ENCODE measurements around the gene COL4A6.

DNA sequence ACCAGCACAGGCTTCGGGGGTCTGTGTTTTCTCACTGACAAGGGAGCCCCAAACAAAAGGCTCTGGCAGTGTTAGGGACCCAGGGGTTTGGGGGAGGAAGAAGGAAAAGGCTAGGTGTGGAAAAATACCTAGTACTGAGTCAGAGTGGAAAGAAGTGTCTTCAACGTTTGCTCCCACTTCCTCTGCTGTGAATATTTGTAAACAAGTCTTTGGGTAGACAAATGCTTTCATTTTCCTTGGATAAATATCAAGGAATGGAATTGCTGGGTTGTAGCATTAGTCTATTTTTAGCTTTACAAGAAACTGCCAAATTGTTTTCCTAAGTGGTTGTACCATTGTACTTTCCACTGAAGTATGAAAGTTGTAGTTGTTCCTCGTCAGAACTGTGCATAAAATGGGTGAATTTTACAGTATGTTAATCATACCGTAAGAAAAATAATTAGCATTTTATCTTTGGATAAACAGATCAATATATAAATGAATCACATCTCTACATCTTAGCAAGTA lies 18.8 kb upstream of the COL4A6 start:
- TF ChIP-seq, protein P1, sequence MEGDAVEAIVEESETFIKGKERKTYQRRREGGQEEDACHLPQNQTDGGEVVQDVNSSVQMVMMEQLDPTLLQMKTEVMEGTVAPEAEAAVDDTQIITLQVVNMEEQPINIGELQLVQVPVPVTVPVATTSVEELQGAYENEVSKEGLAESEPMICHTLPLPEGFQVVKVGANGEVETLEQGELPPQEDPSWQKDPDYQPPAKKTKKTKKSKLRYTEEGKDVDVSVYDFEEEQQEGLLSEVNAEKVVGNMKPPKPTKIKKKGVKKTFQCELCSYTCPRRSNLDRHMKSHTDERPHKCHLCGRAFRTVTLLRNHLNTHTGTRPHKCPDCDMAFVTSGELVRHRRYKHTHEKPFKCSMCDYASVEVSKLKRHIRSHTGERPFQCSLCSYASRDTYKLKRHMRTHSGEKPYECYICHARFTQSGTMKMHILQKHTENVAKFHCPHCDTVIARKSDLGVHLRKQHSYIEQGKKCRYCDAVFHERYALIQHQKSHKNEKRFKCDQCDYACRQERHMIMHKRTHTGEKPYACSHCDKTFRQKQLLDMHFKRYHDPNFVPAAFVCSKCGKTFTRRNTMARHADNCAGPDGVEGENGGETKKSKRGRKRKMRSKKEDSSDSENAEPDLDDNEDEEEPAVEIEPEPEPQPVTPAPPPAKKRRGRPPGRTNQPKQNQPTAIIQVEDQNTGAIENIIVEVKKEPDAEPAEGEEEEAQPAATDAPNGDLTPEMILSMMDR (IDR thresholded peaks at IDR 0.05): no peak
- no peak for TF ChIP-seq POLR2A (IDR thresholded peaks at IDR 0.05)

All from thyroid gland (tissue), 4 donors.